Stimulated activated CD8-positive, alpha-beta memory T cell treated with anti-CD3 and anti-CD28 coated beads, Interleukin-7, amount 100 ng/mL, for 48 hours (primary cell): ENCODE measurements around the gene TMEM178B.

ENCODE experiments used
- DNase-seq, 2 donors: peaks; one replicate each; pipeline ENCODE4 v3.0.0-alpha.2; 2020; ENCODE audit warnings: low read depth in 1 of 2; ENCODE audit errors: extremely low read depth in 1 of 2

Gene TMEM178B

DNA sequence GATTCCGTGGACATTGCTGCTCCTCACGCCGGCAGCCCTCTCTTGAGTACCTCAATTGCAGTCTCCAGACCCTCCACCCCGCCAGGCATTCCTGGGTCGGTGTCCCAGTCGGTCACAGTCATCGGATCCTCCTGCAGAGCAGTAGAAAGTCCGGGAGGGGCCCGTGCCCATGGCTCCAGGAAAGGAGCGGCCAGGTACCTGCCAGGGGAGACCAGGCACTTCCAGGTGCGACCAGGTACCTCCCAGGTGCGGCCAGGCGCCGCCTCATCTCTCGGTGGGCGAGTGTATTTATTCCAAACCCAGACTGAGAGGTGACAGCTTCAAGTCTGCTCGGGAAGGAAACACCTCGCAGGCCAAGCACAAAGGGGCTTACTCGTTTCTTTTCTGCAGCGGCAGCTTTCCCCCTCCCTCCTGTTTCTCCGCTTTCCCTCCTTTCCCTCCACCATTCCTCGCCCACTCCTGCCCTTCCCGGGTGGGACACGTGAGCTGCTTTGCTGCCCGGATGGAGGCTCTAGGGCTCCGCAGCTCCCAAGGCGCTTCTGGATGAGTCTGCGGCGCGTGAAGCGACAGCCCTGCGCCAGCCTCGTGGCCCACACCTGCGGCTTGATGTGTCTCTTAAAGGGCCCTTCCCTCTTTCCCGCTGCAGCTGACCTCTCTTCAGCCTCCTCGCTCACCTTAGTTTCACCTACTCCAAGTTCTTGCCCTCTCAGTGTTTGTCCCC, 438.0 kb downstream of the TMEM178B start:
- DNase-seq, result no peak

- DNase-seq, result no peak
Observed at GRCh38 chr7:141512597-141512996, 438.7 kb downstream of the TMEM178B start.

- DNase-seq, result no peak
Observed at GRCh38 chr7:141513720-141514119, 439.9 kb downstream of the TMEM178B start.

DNA sequence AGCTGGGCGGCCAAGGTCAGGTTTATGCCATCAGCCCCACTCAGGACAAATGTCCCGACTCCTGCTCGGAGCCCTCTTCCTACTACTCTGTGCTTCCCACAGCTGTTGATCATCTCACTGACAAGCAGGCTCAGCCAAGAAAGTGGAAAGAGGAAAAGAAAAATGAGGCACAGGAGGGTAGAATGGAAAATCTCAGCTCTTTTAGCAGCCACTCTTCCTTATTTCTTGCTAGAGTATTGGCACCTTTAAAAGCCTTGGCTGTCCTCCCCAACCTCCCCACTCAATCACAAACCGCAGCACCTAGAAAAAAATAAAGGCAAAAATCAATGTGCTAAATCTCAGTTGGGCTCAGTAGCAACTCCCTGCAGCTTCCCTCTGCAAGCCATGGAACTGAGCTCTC, 442.1 kb downstream of the TMEM178B start:
- no peak for DNase-seq

DNA sequence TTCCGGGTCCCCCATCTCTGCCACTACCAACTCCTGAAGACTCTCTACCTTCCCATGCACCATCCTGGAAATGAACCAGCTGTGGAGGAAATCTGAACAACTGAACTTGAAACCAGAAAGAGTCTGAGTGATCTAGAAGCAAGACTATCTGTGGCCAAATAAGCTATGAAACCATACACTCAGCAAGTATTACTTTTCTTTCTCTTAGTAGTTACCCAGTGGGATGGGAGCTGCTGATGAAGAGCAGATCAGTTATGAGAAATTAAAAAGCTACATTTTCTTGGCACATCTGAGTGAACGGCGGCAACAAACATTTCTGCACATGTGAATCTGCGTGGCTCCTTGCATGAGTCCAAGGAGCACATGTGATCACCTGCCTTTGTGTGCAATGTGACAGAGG, 445.8 kb downstream of the TMEM178B start:
- no peak for DNase-seq

- DNase-seq, result no peak
Observed at GRCh38 chr7:141522657-141523342, 448.9 kb downstream of the TMEM178B start.

GRCh38 chr7:141525973-141526514, 452.2 kb downstream of the TMEM178B start:
- no peak for DNase-seq

GRCh38 chr7:141527076-141527475, 453.2 kb downstream of the TMEM178B start:
- no peak for DNase-seq

- DNase-seq, result no peak
Observed at GRCh38 chr7:141528399-141528798, 454.5 kb downstream of the TMEM178B start.
